H1 (cell line): ENCODE results near the gene VPS41. TPM values are rescaled to one million over a fixed set of nuclear protein-coding genes. Genes with fewer than 3 reads are reported as not detected.

Experiments
- CTCF ChIA-PET: fragments of 300-600 bp; sonication (Branson Sonifier 250); formaldehyde crosslinking; loops from one replicate; lab custom pipeline; 2021; ENCODE audit not compliant: partially characterized antibody; lab: Charles Lee
- POLR2A ChIA-PET: fragments of 300-600 bp; sonication (Branson Sonifier 250); formaldehyde crosslinking; loops from one replicate; lab custom pipeline; 2021; ENCODE audit warnings: inconsistent platforms; ENCODE audit not compliant: partially characterized antibody; lab: Charles Lee
- DNase-seq, 2 experiments: peaks; one replicate each; pipeline versions ENCODE4 v3.0.0 to v3.0.0-alpha.2; 2010 to 2022; ENCODE audit warnings: low spot score in 2 of 2, low read depth in 1 of 2, mixed read lengths in 1 of 2
- FAIRE-seq: peaks from 2 replicates; lab custom pipeline; 2011; peaks lifted over from hg19 to GRCh38; lab: Jason Lieb, UNC
- H2AFZ ChIP-seq: 2 replicates; pipeline ENCODE4 v1.8.1; 2012; ENCODE audit warnings: low read length, inconsistent platforms
- H2AK5ac ChIP-seq: 2 replicates; pipeline ENCODE4 v1.6.1; 2013; ENCODE audit warnings: low read depth, low read length
- H2BK120ac ChIP-seq: replicated peaks from 2 replicates; pipeline ENCODE3; 2013; ENCODE audit warnings: low read depth, low read length, inconsistent platforms
- H2BK12ac ChIP-seq: 2 replicates; pipeline ENCODE4 v1.6.1; 2013; ENCODE audit warnings: low read depth, low read length
- H2BK15ac ChIP-seq: 2 replicates; pipeline ENCODE4 v1.6.1; 2013; ENCODE audit warnings: low read length
- H2BK20ac ChIP-seq: 2 replicates; pipeline ENCODE4 v1.6.1; 2013; ENCODE audit warnings: low read length
- H2BK5ac ChIP-seq: 2 replicates; pipeline ENCODE4 v1.6.1; 2013; ENCODE audit warnings: low read depth, low read length
- H3K14ac ChIP-seq: 2 replicates; pipeline ENCODE4 v1.6.1; 2013; ENCODE audit warnings: inconsistent platforms; ENCODE audit not compliant: insufficient read length
- H3K18ac ChIP-seq: 2 replicates; pipeline ENCODE4 v1.6.1; 2013; ENCODE audit warnings: low read length; ENCODE audit errors: extremely low read depth
- H3K23ac ChIP-seq: 2 replicates; pipeline ENCODE4 v1.6.1; 2013; ENCODE audit warnings: inconsistent platforms; ENCODE audit not compliant: insufficient read length
- H3K23me2 ChIP-seq: 2 replicates; pipeline ENCODE4 v1.6.1; 2013; ENCODE audit warnings: low read depth, low read length
- H3K27ac ChIP-seq: 2 replicates; pipeline ENCODE4 v1.6.1; 2011; ENCODE audit warnings: low read depth, low read length, inconsistent platforms
- H3K27me3 ChIP-seq, 4 experiments: replicated peaks in 1 of 4; 1 replicate in 1 of 4; 2 replicates in 3 of 4; pipeline versions ENCODE4 v1.6.1 to v1.8.1; 2011 to 2013; ENCODE audit warnings: low read length in 3 of 4, mild to moderate bottlenecking in 3 of 4, inconsistent platforms in 2 of 4, mixed read lengths in 2 of 4, moderate library complexity in 1 of 4; ENCODE audit not compliant: control insufficient read depth in 3 of 4, insufficient read depth in 3 of 4; ENCODE audit errors: extremely low read depth in 1 of 4
- H3K36me3 ChIP-seq, 4 experiments: 2 replicates each; pipeline versions ENCODE4 v1.6.1 to v1.8.1; 2011 to 2013; ENCODE audit warnings: mild to moderate bottlenecking in 4 of 4, low read length in 3 of 4, moderate library complexity in 2 of 4, control low read depth in 1 of 4, inconsistent platforms in 1 of 4; ENCODE audit not compliant: insufficient read depth in 4 of 4, control insufficient read depth in 2 of 4
- H3K4ac ChIP-seq: replicated peaks from 2 replicates; pipeline ENCODE3; 2013; ENCODE audit warnings: low read length, low read depth, mixed read lengths, inconsistent platforms; ENCODE audit not compliant: insufficient read length
- H3K4me1 ChIP-seq, 4 experiments: replicated peaks in 1 of 4; 1 replicate in 1 of 4; 2 replicates in 3 of 4; pipeline versions ENCODE4 v1.6.1 to v1.8.1; 2011 to 2013; ENCODE audit warnings: low read length in 3 of 4, inconsistent platforms in 2 of 4, mixed read lengths in 1 of 4; ENCODE audit not compliant: insufficient read depth in 4 of 4, control insufficient read depth in 3 of 4
- H3K4me2 ChIP-seq, 2 experiments: 2 replicates each; pipeline versions ENCODE4 v1.6.1 to v1.8.1; 2011 to 2013; ENCODE audit warnings: low read depth in 2 of 2, low read length in 2 of 2, control low read depth in 1 of 2, inconsistent platforms in 1 of 2, mild to moderate bottlenecking in 1 of 2; ENCODE audit not compliant: insufficient read depth in 1 of 2
- H3K4me3 ChIP-seq, 4 experiments: fragments of 200-600, 300-600 bp in 1 of 4; sonication (generic), shearing (Covaris generic), sonication (Bioruptor Twin) in 1 of 4; 2 replicates each; pipeline versions ENCODE4 v1.5.1 to v1.8.1; 2011 to 2016; ENCODE audit warnings: low read length in 4 of 4, low read depth in 3 of 4, control low read depth in 2 of 4, inconsistent platforms in 2 of 4, mild to moderate bottlenecking in 2 of 4, mixed read lengths in 1 of 4, moderate library complexity in 1 of 4; ENCODE audit not compliant: insufficient read depth in 2 of 4; ENCODE audit errors: extremely low read depth in 1 of 4
- H3K56ac ChIP-seq: replicated peaks from 2 replicates; pipeline ENCODE3; 2013; ENCODE audit warnings: low read depth, mild to moderate bottlenecking, mixed read lengths, low read length, inconsistent platforms; ENCODE audit not compliant: insufficient read length
- H3K79me1 ChIP-seq: 2 replicates; pipeline ENCODE4 v1.6.1; 2013; ENCODE audit warnings: low read depth, low read length, control low read depth
- H3K79me2 ChIP-seq, 2 experiments: 2 replicates each; pipeline versions ENCODE4 v1.6.1 to v1.8.1; 2012 to 2013; ENCODE audit warnings: low read length in 2 of 2, mild to moderate bottlenecking in 2 of 2, inconsistent platforms in 1 of 2; ENCODE audit not compliant: insufficient read depth in 2 of 2, control insufficient read depth in 1 of 2
- H3K9ac ChIP-seq, 4 experiments: replicated peaks in 1 of 4; 1 replicate in 1 of 4; 2 replicates in 3 of 4; pipeline versions ENCODE4 v1.6.1 to v1.8.1; 2011 to 2013; ENCODE audit warnings: low read depth in 3 of 4, low read length in 3 of 4, control low read depth in 2 of 4, mild to moderate bottlenecking in 2 of 4, moderate library complexity in 2 of 4, inconsistent platforms in 1 of 4; ENCODE audit errors: extremely low read depth in 1 of 4
- H3K9me3 ChIP-seq, 2 experiments: 2 replicates each; pipeline versions ENCODE4 v1.6.1 to v1.8.1; 2012 to 2013; ENCODE audit warnings: mild to moderate bottlenecking in 2 of 2, moderate library complexity in 2 of 2, control low read depth in 1 of 2, inconsistent platforms in 1 of 2, low read depth in 1 of 2, low read length in 1 of 2, mixed read lengths in 1 of 2; ENCODE audit not compliant: insufficient read depth in 2 of 2
- H4K20me1 ChIP-seq, 2 experiments: replicated peaks in 1 of 2; 2 replicates each; pipeline versions ENCODE3 to v1.8.1; 2011 to 2013; ENCODE audit warnings: inconsistent platforms in 2 of 2, low read length in 2 of 2, mild to moderate bottlenecking in 1 of 2; ENCODE audit not compliant: insufficient read depth in 2 of 2, control insufficient read depth in 1 of 2
- H4K5ac ChIP-seq: 2 replicates; pipeline ENCODE4 v1.6.1; 2013; ENCODE audit warnings: low read length, low read depth, mixed read lengths, inconsistent platforms; ENCODE audit not compliant: insufficient read length
- H4K8ac ChIP-seq: 2 replicates; pipeline ENCODE4 v1.8.0; 2013; ENCODE audit warnings: mild to moderate bottlenecking, moderate library complexity, low read length, inconsistent platforms; ENCODE audit not compliant: insufficient read depth; ENCODE audit errors: extremely low read depth
- H4K91ac ChIP-seq: replicated peaks from 2 replicates; pipeline ENCODE3; 2013; ENCODE audit warnings: low read length, mixed read lengths, inconsistent platforms; ENCODE audit not compliant: insufficient read length
- CBX8 ChIP-seq: fragments of 300-800, 300-1000 bp; sonication (generic); IDR thresholded peaks from 2 replicates; pipeline ENCODE4 v1.7.1; 2016; ENCODE audit warnings: low read depth, low read length, borderline replicate concordance
- CHD1 ChIP-seq: IDR thresholded peaks from 2 replicates; pipeline ENCODE4 v1.6.1; 2012; ENCODE audit warnings: low read depth, low read length, improper control_type of control experiment
- CREB1 ChIP-seq: IDR thresholded peaks from 2 replicates; pipeline ENCODE4 v1.6.1; 2012; ENCODE audit warnings: inconsistent platforms
- EGR1 ChIP-seq: IDR thresholded peaks from 2 replicates; pipeline ENCODE4 v1.6.1; 2011; ENCODE audit warnings: low read depth, low read length, borderline replicate concordance
- MAFK ChIP-seq: IDR thresholded peaks from 2 replicates; pipeline ENCODE4 v1.6.1; 2012; ENCODE audit warnings: low read depth, mild to moderate bottlenecking, improper control_type of control experiment, low read length
- MAX ChIP-seq: IDR thresholded peaks from 2 replicates; pipeline ENCODE4 v1.6.1; 2012; ENCODE audit warnings: inconsistent platforms
- NRF1 ChIP-seq: IDR thresholded peaks from 2 replicates; pipeline ENCODE4 v1.6.1; 2011; ENCODE audit warnings: mild to moderate bottlenecking, low read depth, low read length, improper control_type of control experiment
- RAD21 ChIP-seq, 2 experiments: IDR thresholded peaks in 1 of 2; conservative IDR thresholded peaks in 1 of 2; 2 replicates each; pipeline ENCODE4 v1.6.1; 2011; ENCODE audit warnings: low read depth in 2 of 2, low read length in 2 of 2, improper control_type of control experiment in 1 of 2, inconsistent platforms in 1 of 2, mild to moderate bottlenecking in 1 of 2, moderate library complexity in 1 of 2
- RBBP5 ChIP-seq: IDR thresholded peaks from 2 replicates; pipeline ENCODE4 v1.7.1; 2012; ENCODE audit warnings: low read depth, mild to moderate bottlenecking, inconsistent platforms, low read length, moderate library complexity, borderline replicate concordance
- RFX5 ChIP-seq: IDR thresholded peaks from 2 replicates; pipeline ENCODE4 v1.6.1; 2011; ENCODE audit warnings: low read depth, low read length, improper control_type of control experiment, borderline replicate concordance
- SAP30 ChIP-seq: fragments of 300-600 bp; sonication (generic); IDR thresholded peaks from 2 replicates; pipeline ENCODE4 v1.7.1; 2012; ENCODE audit warnings: low read length, moderate library complexity, mild to moderate bottlenecking, inconsistent platforms; ENCODE audit not compliant: insufficient read depth, insufficient replicate concordance
- SUZ12 ChIP-seq: fragments of 200-600 bp; sonication (generic); IDR thresholded peaks from 2 replicates; pipeline ENCODE4 v1.6.1; 2012; ENCODE audit warnings: mild to moderate bottlenecking, inconsistent platforms, low read length, moderate library complexity, mixed read lengths
- WGBS, 2 experiments: shearing (Covaris generic) in 1 of 2; methylation state at CpG; one replicate each; pipeline versions ENCODE4 v1.1.6 to v1.1.7; 2013 to 2015; ENCODE audit warnings: low lambda C conversion rate in 2 of 2, mixed read lengths in 2 of 2, inconsistent platforms in 1 of 2, low coverage in 1 of 2, missing lambda C conversion rate in 1 of 2; ENCODE audit not compliant: insufficient replicate concordance in 2 of 2, insufficient coverage in 1 of 2, insufficient read length in 1 of 2; ENCODE audit errors: extremely low coverage in 1 of 2, missing lambda C conversion rate in 1 of 2; 5-methylcytosine and 5-hydroxymethylcytosine counted together
- polyA plus RNA-seq, 7 experiments: library from polyadenylated mRNA; depleted of rRNA in 3 of 7; stranded (reverse) in 5 of 7; unstranded in 2 of 7; fragments of >200 nt in 5 of 7; fragments of 200-250 nt in 2 of 7; gene quantifications; 1 replicate in 5 of 7; 2 replicates in 1 of 7; 4 replicates in 1 of 7; pipeline versions ENCODE4 v1.2.1 to v1.2.3, GENCODE V29; 2011 to 2013; ENCODE audit warnings: missing spikeins in 2 of 7, mixed read lengths in 2 of 7
- total RNA-seq: library from RNA; stranded (reverse); fragmentation: NEBNext Ultra II Directional; extraction: Animal tissue kit (Norgen Biotek cat#: 25700); gene quantifications from 2 replicates; pipeline ENCODE4 v1.2.1, GENCODE V29; 2021

VPS41 gene
- total and polyA plus RNA-seq, 2 of the 8 experiments (the other 6 are each of a cell fraction or from before 2014, with no cell fraction given), result 10.7 to 63.3 TPM

GRCh38 chr7:38878694-38879457 lies 30.1 kb downstream of the VPS41 start:
- 0 out of 2 replicates have a peak, but pooled peaks cover 2% of the 10 kb centered on the region for H3K79me1 ChIP-seq
- H2BK15ac ChIP-seq, result no peak overlapping the region
- H4K8ac ChIP-seq, result no peak overlapping the region
- no peaks in the 10 kb centered on the region for H3K23me2 ChIP-seq
- ChIA-PET CTCF (interaction anchor here (0.7 kb wide), 1 partner anchor 8 kb away, joined by 3 read pairs; no protein-coding TSS in a partner anchor), POLR2A (no interaction called here)
- no peak overlapping the region for H4K5ac ChIP-seq
- no peak overlapping the region for H3K9ac ChIP-seq
- no peak overlapping the region for H3K4me2 ChIP-seq
- H3K4me3 ChIP-seq, result no peak overlapping the region
- DNase-seq (no peak), FAIRE-seq (no peak)
- no peak overlapping the region for H2BK12ac ChIP-seq
- peaks cover 0 to 2% of the 10 kb centered on the region in 2 experiments for H4K20me1 ChIP-seq
- no peak overlapping the region for H2AFZ ChIP-seq
- no peak overlapping the region for H4K91ac ChIP-seq
- H2BK20ac ChIP-seq, result no peak overlapping the region
- H3K27ac ChIP-seq, result no peak overlapping the region
- H3K56ac ChIP-seq, result no peak overlapping the region
- H3K36me3 ChIP-seq, result no peaks in the 10 kb centered on the region
- H3K23ac ChIP-seq, result no peak overlapping the region
- peaks cover 0 to 2% (median under 1%) of the 10 kb centered on the region in 4 experiments; a peak in 1 of 7 replicates for H3K4me1 ChIP-seq
- no peaks in the 10 kb centered on the region for H3K27me3 ChIP-seq
- no peaks in the 10 kb centered on the region for H3K9me3 ChIP-seq
- WGBS, 2 experiments, result 88% methylated on average over 8 of the region's 8 CpGs; no CpG with 5 or more reads in 1 of the 2 experiments
- H3K79me2 ChIP-seq, result peaks cover 0 to 35% of the 10 kb centered on the region in 2 experiments; a peak in 2 of 4 replicates
- H3K18ac ChIP-seq, result no peak overlapping the region
- H2AK5ac ChIP-seq, result no peak overlapping the region
- no peak overlapping the region for H3K4ac ChIP-seq
- H2BK120ac ChIP-seq, result no peak overlapping the region
- no peak overlapping the region for H3K14ac ChIP-seq
- H2BK5ac ChIP-seq, result no peak overlapping the region
- no peak for TF ChIP-seq CREB1
- no peak for TF ChIP-seq SAP30
- TF ChIP-seq MAX, result no peak
- TF ChIP-seq RFX5, result no peak
- TF ChIP-seq MAFK, result no peak
- no peak for TF ChIP-seq CBX8
- no peak for TF ChIP-seq NRF1
- no peak for TF ChIP-seq EGR1
- no peak for TF ChIP-seq RBBP5
- TF ChIP-seq RAD21 (IDR thresholded peaks at IDR 0.05 in 1 of 2, conservative IDR thresholded peaks at IDR 0.05 in 1 of 2; ENCODE audit: low read depth in 2 of 2, low read length in 2 of 2), result no peak
- TF ChIP-seq SUZ12, result no peak
- no peak for TF ChIP-seq CHD1
